ENCODE results near the gene TMEM51.
A peak's percentile ranks its signal among the peaks of the same experiment; 100 is the strongest.
"Not testable (repeated sequence)": the region's sequence is repeated elsewhere in the genome, so short reads cannot be mapped to it uniquely, and the experiment has no call there.

Gene TMEM51

GRCh38 chr1:15173863-15174614, 20.5 kb downstream of the TMEM51 start:
- DNase-seq (ENCODE audit: low read depth), result no peak
- no peak overlapping the region for H3K4me3 ChIP-seq (ENCODE audit: low read depth, low read length)

- DNase-seq (ENCODE audit: low read depth), result no peak
- H3K4me3 ChIP-seq (ENCODE audit: low read depth, low read length), result no peak overlapping the region
These were observed 21.1 kb downstream of the TMEM51 start for GRCh38 chr1:15174615-15174983.

- not testable (repeated sequence) for DNase-seq (ENCODE audit: low read depth); H3K4me3 ChIP-seq (ENCODE audit: low read depth, low read length)
These were observed 22.0 kb downstream of the TMEM51 start for GRCh38 chr1:15175324-15176094.

- DNase-seq (ENCODE audit: low read depth), result no peak
- no peak overlapping the region for H3K4me3 ChIP-seq (ENCODE audit: low read depth, low read length)
These were observed 22.6 kb downstream of the TMEM51 start for GRCh38 chr1:15176120-15176519.

GRCh38 chr1:15176898-15177665, 23.5 kb downstream of the TMEM51 start:
- no peak overlapping the region for H3K4me3 ChIP-seq (ENCODE audit: low read depth, low read length)
- no peak for DNase-seq (ENCODE audit: low read depth)

GRCh38 chr1:15177710-15178166, 24.2 kb downstream of the TMEM51 start:
- no peak for DNase-seq (ENCODE audit: low read depth)
- no peak overlapping the region for H3K4me3 ChIP-seq (ENCODE audit: low read depth, low read length)

GRCh38 chr1:15178571-15179484, 25.3 kb downstream of the TMEM51 start:
- DNase-seq (ENCODE audit: low read depth), result peak; percentile 74
- H3K4me3 ChIP-seq (ENCODE audit: low read depth, low read length), result no peak overlapping the region

GRCh38 chr1:15179485-15179883, 25.9 kb downstream of the TMEM51 start:
- DNase-seq (ENCODE audit: low read depth), result no peak

GRCh38 chr1:15180189-15180588, 26.6 kb downstream of the TMEM51 start:
- no peak overlapping the region for H3K4me3 ChIP-seq (ENCODE audit: low read depth, low read length)
- DNase-seq (ENCODE audit: low read depth), result no peak

More at GRCh38 chr1:15179485-15179883, 25.9 kb downstream of the TMEM51 start:
- H3K4me3 ChIP-seq (ENCODE audit: low read depth, low read length), result no peak overlapping the region

GRCh38 chr1:15180945-15181523, 27.5 kb downstream of the TMEM51 start:
- DNase-seq (ENCODE audit: low read depth), result no peak
- H3K4me3 ChIP-seq (ENCODE audit: low read depth, low read length), result no peak overlapping the region

- no peak for DNase-seq (ENCODE audit: low read depth)
These were observed 28.0 kb downstream of the TMEM51 start for GRCh38 chr1:15181564-15181963.

GRCh38 chr1:15184436-15185241, 31.1 kb downstream of the TMEM51 start:
- no peak for DNase-seq (ENCODE audit: low read depth)
- no peak overlapping the region for H3K4me3 ChIP-seq (ENCODE audit: low read depth, low read length)

More at GRCh38 chr1:15181564-15181963, 28.0 kb downstream of the TMEM51 start:
- no peak overlapping the region for H3K4me3 ChIP-seq (ENCODE audit: low read depth, low read length)

GRCh38 chr1:15185617-15186016, 32.1 kb downstream of the TMEM51 start:
- H3K4me3 ChIP-seq (ENCODE audit: low read depth, low read length), result no peak overlapping the region
- DNase-seq (ENCODE audit: low read depth), result no peak

GRCh38 chr1:15186073-15186845, 32.7 kb downstream of the TMEM51 start:
- H3K4me3 ChIP-seq (ENCODE audit: low read depth, low read length), result no peak overlapping the region
- no peak for DNase-seq (ENCODE audit: low read depth)

- DNase-seq (ENCODE audit: low read depth), result no peak
- no peak overlapping the region for H3K4me3 ChIP-seq (ENCODE audit: low read depth, low read length)
These were observed 33.3 kb downstream of the TMEM51 start for GRCh38 chr1:15186846-15187151.

- no peak for DNase-seq (ENCODE audit: low read depth)
- no peak overlapping the region for H3K4me3 ChIP-seq (ENCODE audit: low read depth, low read length)
These were observed 33.9 kb downstream of the TMEM51 start for GRCh38 chr1:15187175-15188129.
